GM12874 (cell line): ENCODE data around the gene FRRS1L.

Source experiments
- TF ChIP-seq, protein P1 (sequence below): IDR thresholded peaks from 2 replicates; pipeline ENCODE4 v1.5.1; 2011; ENCODE audit warnings: low read depth, mild to moderate bottlenecking, control low read depth, low read length, moderate library complexity; ENCODE audit not compliant: insufficient read depth

The FRRS1L gene

DNA sequence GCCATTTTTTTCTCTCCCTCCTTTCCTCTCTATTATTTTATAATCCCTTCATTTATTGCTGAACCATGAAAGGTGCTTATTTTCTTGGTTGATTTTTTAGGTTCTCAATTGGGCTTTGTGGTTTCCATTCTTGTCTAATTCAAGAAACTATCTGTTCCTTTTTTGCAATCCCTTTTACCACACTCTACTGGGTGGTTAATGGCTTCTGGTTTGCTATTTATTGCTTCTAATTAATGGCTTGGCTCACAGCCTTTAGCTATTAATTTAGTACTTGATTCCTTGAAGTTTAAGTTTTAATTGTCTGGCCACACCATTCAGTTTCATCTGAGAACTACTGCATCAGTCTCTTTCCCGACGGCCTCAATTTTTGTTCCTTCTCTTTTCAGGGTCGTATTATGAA lies 5.6 kb downstream of the FRRS1L start:
- TF ChIP-seq, protein P1, sequence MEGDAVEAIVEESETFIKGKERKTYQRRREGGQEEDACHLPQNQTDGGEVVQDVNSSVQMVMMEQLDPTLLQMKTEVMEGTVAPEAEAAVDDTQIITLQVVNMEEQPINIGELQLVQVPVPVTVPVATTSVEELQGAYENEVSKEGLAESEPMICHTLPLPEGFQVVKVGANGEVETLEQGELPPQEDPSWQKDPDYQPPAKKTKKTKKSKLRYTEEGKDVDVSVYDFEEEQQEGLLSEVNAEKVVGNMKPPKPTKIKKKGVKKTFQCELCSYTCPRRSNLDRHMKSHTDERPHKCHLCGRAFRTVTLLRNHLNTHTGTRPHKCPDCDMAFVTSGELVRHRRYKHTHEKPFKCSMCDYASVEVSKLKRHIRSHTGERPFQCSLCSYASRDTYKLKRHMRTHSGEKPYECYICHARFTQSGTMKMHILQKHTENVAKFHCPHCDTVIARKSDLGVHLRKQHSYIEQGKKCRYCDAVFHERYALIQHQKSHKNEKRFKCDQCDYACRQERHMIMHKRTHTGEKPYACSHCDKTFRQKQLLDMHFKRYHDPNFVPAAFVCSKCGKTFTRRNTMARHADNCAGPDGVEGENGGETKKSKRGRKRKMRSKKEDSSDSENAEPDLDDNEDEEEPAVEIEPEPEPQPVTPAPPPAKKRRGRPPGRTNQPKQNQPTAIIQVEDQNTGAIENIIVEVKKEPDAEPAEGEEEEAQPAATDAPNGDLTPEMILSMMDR, result no peak

DNA sequence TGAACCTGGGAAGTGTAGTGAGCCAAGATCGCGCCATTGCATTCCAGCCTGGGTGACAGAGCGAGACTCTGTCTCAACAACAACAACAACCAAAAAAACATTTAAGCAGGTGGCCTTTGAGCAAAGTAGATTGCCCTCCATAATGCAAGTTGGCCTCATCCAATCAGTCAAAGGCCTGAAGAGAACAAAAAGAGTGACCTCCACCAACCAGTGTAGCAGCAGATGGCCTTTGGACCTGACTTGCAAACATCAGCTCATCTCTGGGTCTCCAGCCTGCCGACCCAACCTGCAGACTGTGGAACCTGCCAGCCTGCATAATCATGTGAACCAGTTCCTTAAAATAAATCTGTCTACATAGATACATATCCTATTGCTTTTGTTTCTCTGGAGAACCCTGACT lies 7.5 kb downstream of the FRRS1L start:
- TF ChIP-seq, protein P1, result no peak

DNA sequence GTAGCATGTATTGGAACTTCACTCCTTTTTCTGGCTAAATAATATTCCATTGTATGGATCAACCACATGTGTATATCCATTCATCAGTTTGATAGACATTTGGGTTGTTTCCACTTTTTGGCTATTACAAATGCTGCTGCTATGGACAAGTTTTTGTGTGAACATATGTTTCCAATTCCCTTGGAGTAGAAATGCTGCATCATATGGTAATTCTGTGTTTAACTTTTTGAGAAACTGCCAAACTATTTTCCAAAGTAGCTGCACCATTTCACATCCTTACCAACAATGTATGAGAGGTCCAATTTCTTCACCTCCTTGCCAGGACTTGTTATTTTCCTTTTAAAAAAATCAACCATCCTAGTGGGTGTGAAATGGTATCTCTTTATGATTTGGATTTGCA lies 8.4 kb downstream of the FRRS1L start:
- TF ChIP-seq, protein P1, result no peak

DNA sequence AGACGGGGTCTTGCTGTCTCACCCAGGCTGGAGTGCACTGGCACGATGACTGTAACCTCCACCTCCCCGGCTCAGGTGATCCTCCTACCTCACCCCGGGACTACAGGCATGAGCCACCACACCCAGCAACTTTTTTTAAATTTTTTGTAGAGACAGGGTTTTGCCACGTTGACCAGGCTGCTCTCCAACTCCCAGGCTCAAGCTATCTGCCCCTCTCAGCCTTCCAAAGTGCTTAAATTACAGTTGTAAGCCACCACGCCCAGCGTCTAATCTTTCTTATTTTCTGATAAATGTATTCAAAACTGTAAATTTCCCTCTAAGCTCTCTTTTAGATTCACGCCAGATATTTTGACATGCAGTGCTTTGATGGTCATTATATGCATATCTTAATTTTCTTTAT lies 10.3 kb downstream of the FRRS1L start:
- TF ChIP-seq, protein P1, result no peak

DNA sequence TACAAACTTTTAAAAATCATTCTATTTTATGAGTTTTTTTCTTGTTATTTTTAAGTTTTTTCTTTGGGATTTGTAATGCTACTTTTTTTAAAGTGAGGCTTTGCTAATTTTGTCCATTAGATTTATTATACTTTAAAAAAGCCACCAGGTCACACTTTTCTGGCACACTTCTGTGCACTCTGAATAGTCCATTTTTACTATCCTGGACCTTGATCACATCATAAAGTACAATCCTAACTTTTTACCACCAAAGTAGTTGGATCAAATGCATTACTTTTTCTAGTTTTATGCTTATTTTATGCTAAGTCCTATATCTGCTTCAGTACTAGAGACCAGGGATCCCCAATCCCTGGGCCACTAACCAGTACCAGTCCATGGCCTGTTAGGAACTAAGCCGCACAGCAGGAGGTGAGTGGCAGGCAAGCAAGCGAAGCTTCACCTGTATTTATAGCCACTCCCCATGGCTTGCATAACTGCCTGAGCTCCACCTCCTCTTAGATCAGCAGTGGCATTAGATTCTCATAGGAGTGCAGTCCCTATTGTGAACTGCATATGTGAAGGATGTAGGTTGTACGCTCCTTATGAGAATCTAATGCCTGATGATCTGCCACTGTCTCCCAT lies 16.0 kb downstream of the FRRS1L start:
- TF ChIP-seq, protein P1, result no peak

DNA sequence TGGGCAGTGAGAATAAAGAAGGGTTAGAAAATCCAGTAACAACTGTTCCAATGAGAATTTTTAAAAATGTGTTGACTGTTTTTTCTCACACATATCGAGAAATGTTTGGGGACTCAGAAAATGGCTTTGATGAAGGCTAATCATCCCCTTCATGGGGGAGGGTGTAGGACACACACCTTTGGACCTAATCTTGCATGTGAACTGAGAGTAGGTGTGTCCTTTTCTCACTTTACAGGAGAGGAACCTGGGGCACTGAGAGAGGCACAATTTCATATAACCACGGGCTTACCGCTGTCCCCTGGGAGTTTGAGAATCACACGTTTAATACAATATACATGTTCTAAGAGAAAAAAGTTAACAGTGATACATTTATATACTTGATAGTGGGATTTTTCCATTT lies 17.3 kb downstream of the FRRS1L start:
- TF ChIP-seq, protein P1, result no peak

DNA sequence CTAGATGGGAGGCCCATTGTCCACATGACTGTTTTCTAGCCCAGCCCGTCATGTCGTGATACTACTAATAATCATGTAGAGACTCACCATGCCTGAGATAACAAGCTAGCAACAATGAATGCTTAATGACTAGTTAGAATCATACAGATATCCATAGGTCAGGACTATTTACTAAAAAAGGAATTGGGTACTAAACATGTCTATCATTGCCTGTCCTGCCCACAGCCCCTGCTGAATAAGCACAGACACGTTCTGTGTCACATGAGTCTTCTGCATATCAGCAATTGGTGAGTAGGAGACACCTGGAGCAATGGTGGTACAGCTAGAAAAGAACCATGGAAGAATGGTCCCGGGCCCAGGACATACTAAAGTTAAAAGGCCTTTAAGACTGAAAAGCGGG lies 18.0 kb downstream of the FRRS1L start:
- TF ChIP-seq, protein P1, result no peak
